BLaER1 treated with 17β-estradiol and CSF1 and Interleukin-3, amounts not matched to agents 10 nM and 100 nM (cell line): ENCODE data around the gene RABEPK.
"Not testable (repeated sequence)": the region's sequence is repeated elsewhere in the genome, so short reads cannot be mapped to it uniquely, and the experiment has no call there.

ENCODE experiments used
- H3K27ac ChIP-seq, 11 experiments: shearing (Covaris generic); formaldehyde crosslinking; 2 replicates each; pipeline ENCODE4 v1.8.1; 2022
- H3K27me3 ChIP-seq, 11 experiments: shearing (Covaris generic); formaldehyde crosslinking; 2 replicates each; pipeline ENCODE4 v1.8.1; 2022
- H3K36me3 ChIP-seq, 11 experiments: shearing (Covaris generic); formaldehyde crosslinking; 2 replicates each; pipeline ENCODE4 v1.8.1; 2022
- H3K4me1 ChIP-seq, 10 experiments: shearing (Covaris generic); formaldehyde crosslinking; 2 replicates each; pipeline ENCODE4 v1.8.1; 2022
- H3K4me2 ChIP-seq, 11 experiments: shearing (Covaris generic); formaldehyde crosslinking; 2 replicates each; pipeline ENCODE4 v1.8.1; 2022
- H3K4me3 ChIP-seq, 10 experiments: shearing (Covaris generic); formaldehyde crosslinking; 2 replicates each; pipeline ENCODE4 v1.8.1; 2022
- H3K9ac ChIP-seq, 11 experiments: shearing (Covaris generic); formaldehyde crosslinking; 2 replicates each; pipeline ENCODE4 v1.8.1; 2022
- H3K9me3 ChIP-seq, 11 experiments: shearing (Covaris generic); formaldehyde crosslinking; replicated peaks in 1 of 11; 2 replicates each; pipeline ENCODE4 v1.8.1; 2022
- H4K20me1 ChIP-seq, 11 experiments: shearing (Covaris generic); formaldehyde crosslinking; 2 replicates each; pipeline ENCODE4 v1.8.1; 2022
- Cebpa-rat ChIP-seq, 11 experiments: shearing (Covaris generic); IDR thresholded peaks; 2 replicates each; pipeline ENCODE4 v1.8.1; 2022

Gene RABEPK

DNA sequence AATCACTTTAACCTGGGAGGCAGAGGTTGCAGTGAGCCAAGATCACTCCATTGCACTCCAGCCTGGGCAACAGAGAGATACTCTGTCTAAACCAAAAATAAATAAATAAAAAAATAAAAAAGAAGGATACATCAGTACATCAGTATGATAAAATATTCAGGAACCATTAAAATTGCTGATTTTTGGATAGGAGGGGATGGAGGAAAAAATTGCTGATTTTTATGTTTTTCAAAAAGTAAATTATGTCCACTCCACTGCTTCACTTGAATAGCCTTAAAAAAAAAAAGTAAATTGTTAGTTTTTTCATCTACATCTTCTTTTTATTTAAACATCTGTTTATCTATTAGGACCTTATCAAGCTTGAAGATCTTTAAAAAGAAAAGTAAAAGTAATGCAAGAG, 53.9 kb downstream of the RABEPK start:
- TF ChIP-seq Cebpa-rat (IDR thresholded peaks at IDR 0.05), result no peak
- Histone ChIP-seq H3K9me3 (no peaks in the 10 kb centered on the region), H3K4me1 (peaks cover 2 to 19% (median 9%) of the 10 kb centered on the region in 10 experiments; a peak in 17 of 20 replicates), H3K9ac (no peak overlapping the region), H3K27me3 (no peaks in the 10 kb centered on the region), H3K36me3 (no peaks in the 10 kb centered on the region), H3K4me2 (no peak overlapping the region), H4K20me1 (no peaks in the 10 kb centered on the region), H3K4me3 (no peak overlapping the region), H3K27ac (no peak overlapping the region)

DNA sequence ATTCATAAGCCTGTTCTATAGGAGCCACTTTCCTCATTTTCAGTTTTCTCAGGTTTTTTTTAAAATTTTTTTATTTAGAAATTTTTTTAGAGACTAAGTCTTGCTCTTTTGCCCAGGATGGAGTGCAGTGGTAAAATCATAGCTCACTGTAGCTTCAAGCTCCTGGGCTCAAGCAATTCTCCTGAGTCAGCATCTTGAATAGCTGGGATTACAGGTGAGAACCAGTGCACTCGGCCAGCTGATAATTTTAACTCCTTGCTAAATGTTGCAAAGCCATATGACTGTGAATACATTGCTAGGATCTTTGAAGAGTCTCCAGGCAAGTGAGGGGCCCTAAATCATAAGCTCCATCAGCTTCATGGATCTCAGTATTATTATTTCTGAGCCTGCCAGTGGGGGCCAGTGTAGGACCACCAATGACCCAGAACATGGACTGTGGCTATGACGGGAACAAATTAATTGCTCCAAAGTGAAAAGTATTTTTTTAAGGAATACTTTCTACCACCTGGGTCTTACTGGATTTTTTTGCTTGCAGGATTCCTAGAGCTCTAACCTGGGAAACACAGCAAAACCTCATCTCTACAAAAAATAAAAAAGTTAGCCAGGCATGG, 55.5 kb downstream of the RABEPK start:
- H3K36me3 ChIP-seq, result no peaks in the 10 kb centered on the region
- H3K27me3 ChIP-seq, result no peaks in the 10 kb centered on the region
- no peak overlapping the region for H3K27ac ChIP-seq
- H4K20me1 ChIP-seq, result no peaks in the 10 kb centered on the region
- no peak for TF ChIP-seq Cebpa-rat (IDR thresholded peaks at IDR 0.05)
- peak overlapping the region in 1 of 11 experiments; percentile 38; a peak in 1 of 22 replicates for H3K9ac ChIP-seq
- H3K4me3 ChIP-seq, result no peak overlapping the region
- H3K4me2 ChIP-seq, result no peak overlapping the region
- H3K4me1 ChIP-seq, result peaks cover 9 to 36% (median 22%) of the 10 kb centered on the region in 10 experiments; a peak in 17 of 20 replicates
- H3K9me3 ChIP-seq, result 0 out of 22 replicates have a peak, but pooled peaks cover 0 to 4% (median 0%) of the 10 kb centered on the region in 11 experiments

GRCh38 chr9:125258160-125258785, 57.9 kb downstream of the RABEPK start:
- Histone ChIP-seq H3K4me2 (peak overlapping the region in 5 of 11 experiments; percentile 58 to 87 (median 70); a peak in 10 of 22 replicates), H3K27me3 (no peaks in the 10 kb centered on the region), H4K20me1 (peaks cover 0 to 14% (median 9%) of the 10 kb centered on the region in 11 experiments; a peak in 10 of 22 replicates), H3K9me3 (0 out of 22 replicates have a peak, but pooled peaks cover 0 to 6% (median 0%) of the 10 kb centered on the region in 11 experiments), H3K4me1 (peaks cover 18 to 48% (median 33%) of the 10 kb centered on the region in 10 experiments), H3K4me3 (no peak overlapping the region), H3K36me3 (peaks cover 0 to 2% (median 0%) of the 10 kb centered on the region in 11 experiments; a peak in 1 of 22 replicates), H3K9ac (peak overlapping the region in 4 of 11 experiments; percentile 56 to 69 (median 66); a peak in 6 of 22 replicates), H3K27ac (peak overlapping the region in 6 of 11 experiments; percentile 54 to 93 (median 83); a peak in 11 of 22 replicates)
- no peak for TF ChIP-seq Cebpa-rat (IDR thresholded peaks at IDR 0.05)

GRCh38 chr9:125258832-125259534, 58.6 kb downstream of the RABEPK start:
- H3K9ac ChIP-seq, result peak overlapping the region in 7 of 11 experiments; percentile 13 to 69 (median 56); a peak in 12 of 22 replicates
- H3K4me3 ChIP-seq, result no peak overlapping the region
- H3K27ac ChIP-seq, result peak overlapping the region in 7 of 11 experiments; percentile 34 to 93 (median 77); a peak in 13 of 22 replicates
- peak overlapping the region in 8 of 11 experiments; percentile 16 to 87 (median 59); a peak in 16 of 22 replicates for H3K4me2 ChIP-seq
- peaks cover 25 to 55% (median 40%) of the 10 kb centered on the region in 10 experiments for H3K4me1 ChIP-seq
- TF ChIP-seq Cebpa-rat (IDR thresholded peaks at IDR 0.05), result 0 out of 22 replicates have a peak, but pooled peaks of 2 of the 11 experiments have one; percentile 21 to 29
- H3K36me3 ChIP-seq, result peaks cover 0 to 9% (median 0%) of the 10 kb centered on the region in 11 experiments; a peak in 5 of 22 replicates
- H3K9me3 ChIP-seq, result 0 out of 22 replicates have a peak, but pooled peaks cover 0 to 6% (median 0%) of the 10 kb centered on the region in 11 experiments
- no peaks in the 10 kb centered on the region for H3K27me3 ChIP-seq
- peaks cover 6 to 22% (median 16%) of the 10 kb centered on the region in 11 experiments; a peak in 10 of 22 replicates for H4K20me1 ChIP-seq

GRCh38 chr9:125260561-125260960, 60.2 kb downstream of the RABEPK start:
- H3K27ac ChIP-seq, result peak overlapping the region in 10 of 11 experiments; percentile 82 to 94 (median 90); a peak in 18 of 22 replicates
- peaks cover 39 to 69% (median 54%) of the 10 kb centered on the region in 10 experiments for H3K4me1 ChIP-seq
- H3K36me3 ChIP-seq, result peaks cover 5 to 20% (median 9%) of the 10 kb centered on the region in 11 experiments; a peak in 17 of 22 replicates
- peak overlapping the region in 3 of 11 experiments; percentile 21 to 94 (median 88); a peak in 2 of 22 replicates for H3K9ac ChIP-seq
- H3K4me3 ChIP-seq, result no peak overlapping the region; a peak in 2 of 20 replicates
- H4K20me1 ChIP-seq, result peaks cover 6 to 34% (median 26%) of the 10 kb centered on the region in 11 experiments; a peak in 13 of 22 replicates
- H3K4me2 ChIP-seq, result peak overlapping the region; percentile 57 to 95 (median 84); a peak in 14 of 22 replicates
- TF ChIP-seq Cebpa-rat (IDR thresholded peaks at IDR 0.05), result no peak
- 0 out of 22 replicates have a peak, but pooled peaks cover 0 to 6% (median 0%) of the 10 kb centered on the region in 11 experiments for H3K9me3 ChIP-seq
- no peaks in the 10 kb centered on the region for H3K27me3 ChIP-seq

DNA sequence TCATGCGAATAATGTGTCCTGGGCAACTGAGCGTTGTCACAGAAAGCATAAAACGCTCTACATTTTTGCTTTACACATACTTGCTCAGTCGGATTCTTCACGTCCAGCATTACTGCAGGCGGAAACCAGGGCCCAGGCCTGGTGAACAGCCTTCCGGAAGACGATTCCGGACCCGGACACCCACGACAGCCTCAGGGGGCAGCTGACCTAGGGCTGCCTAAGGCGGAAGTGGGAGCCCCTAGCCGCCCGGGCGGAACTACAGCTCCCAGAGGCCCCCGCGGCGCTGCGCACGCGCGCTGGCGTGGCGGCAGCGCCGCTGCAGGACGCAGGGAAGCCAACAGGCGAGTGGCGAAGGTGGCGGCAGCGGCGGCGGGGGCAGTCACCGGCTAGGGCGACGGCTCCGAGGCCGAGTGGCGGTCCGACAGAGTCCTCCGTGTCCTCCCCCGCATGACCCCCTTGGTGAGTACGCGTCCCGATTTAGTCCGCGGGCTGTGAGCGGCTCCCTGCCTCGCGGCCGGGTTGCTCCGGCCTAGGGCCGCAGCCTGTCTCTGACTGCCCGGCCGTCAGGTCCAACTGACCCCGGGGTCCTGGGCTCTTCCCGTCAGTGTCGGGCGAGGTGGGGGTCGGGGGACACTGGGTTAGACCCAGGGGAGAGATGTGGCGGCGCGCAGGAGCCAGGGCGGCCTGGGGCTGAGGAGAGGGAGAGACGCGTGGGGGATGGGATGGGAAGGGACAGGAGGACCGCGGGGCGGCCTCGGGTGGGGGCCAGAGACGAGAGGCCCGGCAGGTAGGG, 61.4 kb downstream of the RABEPK start, which contains the start of gene GAPVD1:
GAPVD1 (plus strand) TSS at position 326 of the 793 bp plus-strand sequence. CDS start 37,096 bp downstream, outside the sequence.
- peaks cover 6 to 44% (median 29%) of the 10 kb centered on the region in 11 experiments; a peak in 14 of 22 replicates for H4K20me1 ChIP-seq
- H3K27ac ChIP-seq, result peak within 1 kb of the TSS; percentile 82 to 94 (median 91)
- no peak for TF ChIP-seq Cebpa-rat (IDR thresholded peaks at IDR 0.05)
- 0 out of 22 replicates have a peak, but pooled peaks cover 0 to 6% (median 0%) of the 10 kb centered on the region in 11 experiments for H3K9me3 ChIP-seq
- H3K9ac ChIP-seq, result peak within 1 kb of the TSS; percentile 88 to 98 (median 94)
- H3K4me2 ChIP-seq, result peak within 1 kb of the TSS; percentile 78 to 96 (median 88)
- H3K36me3 ChIP-seq, result peaks cover 9 to 30% (median 20%) of the 10 kb centered on the region in 11 experiments; a peak in 21 of 22 replicates
- no peaks in the 10 kb centered on the region for H3K27me3 ChIP-seq
- H3K4me3 ChIP-seq, result peak within 1 kb of the TSS; percentile 85 to 100 (median 96)
- peaks cover 39 to 69% (median 54%) of the 10 kb centered on the region in 10 experiments for H3K4me1 ChIP-seq

DNA sequence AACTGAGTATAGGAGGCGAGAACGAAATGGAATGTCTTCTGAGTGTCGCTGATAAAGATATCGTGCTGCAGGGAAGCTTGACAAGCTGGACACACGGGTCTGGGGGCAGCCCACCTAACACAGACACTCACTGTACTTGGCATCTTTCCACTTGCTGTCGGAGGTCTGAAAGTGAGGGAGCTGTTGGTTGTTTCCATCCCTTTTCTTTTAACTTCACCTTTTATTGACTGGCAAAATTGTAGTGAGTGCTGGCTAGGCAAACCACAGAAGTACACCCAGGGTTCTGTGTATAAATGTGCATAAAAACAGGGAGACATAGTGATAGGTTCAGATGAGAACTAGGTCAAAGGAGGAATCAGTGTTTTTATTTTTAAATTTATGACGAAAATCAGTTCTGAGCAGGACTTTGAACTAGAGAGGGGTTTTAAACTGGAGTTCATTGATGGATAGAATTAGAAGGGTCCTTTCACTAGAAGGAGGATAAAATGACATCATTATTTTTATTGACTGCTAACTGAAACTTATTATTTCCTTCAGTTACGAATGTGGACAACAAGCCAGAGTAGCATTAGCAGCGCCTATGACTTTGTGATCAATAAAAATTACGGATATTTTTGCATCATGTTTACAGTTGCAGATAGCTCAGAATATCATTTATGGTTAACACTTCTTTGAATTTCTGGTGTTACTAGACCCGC, 62.1 kb downstream of the RABEPK start:
- Histone ChIP-seq H3K4me1 (peaks cover 41 to 68% (median 54%) of the 10 kb centered on the region in 10 experiments), H3K27ac (peak overlapping the region; percentile 82 to 94 (median 91)), H3K4me3 (peak overlapping the region; percentile 85 to 100 (median 96))

GRCh38 chr9:125264068-125264467, 63.7 kb downstream of the RABEPK start:
- Histone ChIP-seq H3K27ac (peak overlapping the region in 10 of 11 experiments; percentile 43 to 94 (median 66); a peak in 20 of 22 replicates), H3K4me3 (peak overlapping the region; percentile 39 to 100 (median 92); a peak in 18 of 20 replicates), H3K4me2 (peak overlapping the region; percentile 78 to 96 (median 88)), H3K4me1 (peaks cover 50 to 65% (median 61%) of the 10 kb centered on the region in 10 experiments), H3K9ac (peak overlapping the region; percentile 6 to 98 (median 92); a peak in 21 of 22 replicates), H3K36me3 (peaks cover 19 to 48% (median 34%) of the 10 kb centered on the region in 11 experiments), H4K20me1 (peaks cover 21 to 67% (median 52%) of the 10 kb centered on the region in 11 experiments; a peak in 19 of 22 replicates)
- H3K27me3 ChIP-seq, H3K9me3 ChIP-seq: not testable (repeated sequence)

More for the DNA sequence above, 62.1 kb downstream of the RABEPK start:
- Histone ChIP-seq H3K27me3 (no peaks in the 10 kb centered on the region), H3K36me3 (peaks cover 17 to 37% (median 27%) of the 10 kb centered on the region in 11 experiments; a peak in 21 of 22 replicates), H3K9ac (peak overlapping the region; percentile 88 to 98 (median 94)), H3K9me3 (0 out of 22 replicates have a peak, but pooled peaks cover 0 to 6% (median 0%) of the 10 kb centered on the region in 11 experiments), H3K4me2 (peak overlapping the region; percentile 78 to 96 (median 88)), H4K20me1 (peaks cover 6 to 51% (median 37%) of the 10 kb centered on the region in 11 experiments; a peak in 17 of 22 replicates)
- no peak for TF ChIP-seq Cebpa-rat (IDR thresholded peaks at IDR 0.05)
